HEK293 (cell line): ENCODE measurements around the gene PHPT1.
A peak's percentile ranks its signal among the peaks of the same experiment; 100 is the strongest.

Source experiments
- BCL11B ChIP-seq: fragments of 450-650 bp; formaldehyde crosslinking; IDR thresholded peaks from 2 replicates; pipeline ENCODE4 v1.5.1; 2016; ENCODE audit warnings: low read depth, missing biosample characterization, missing genetic modification characterization
- EGR2 ChIP-seq: fragments of 450-650 bp; formaldehyde crosslinking; IDR thresholded peaks from 2 replicates; pipeline ENCODE4 v1.5.1; 2016; ENCODE audit warnings: low read depth, missing biosample characterization, missing genetic modification characterization
- KLF1 ChIP-seq: fragments of 450-650 bp; formaldehyde crosslinking; IDR thresholded peaks from 2 replicates; pipeline ENCODE4 v1.5.1; 2016; ENCODE audit warnings: missing biosample characterization, missing genetic modification characterization
- KLF8 ChIP-seq: fragments of 450-650 bp; formaldehyde crosslinking; IDR thresholded peaks from 2 replicates; pipeline ENCODE4 v1.5.1; 2016; ENCODE audit warnings: missing biosample characterization, missing genetic modification characterization
- MZF1 ChIP-seq: fragments of 450-650 bp; formaldehyde crosslinking; IDR thresholded peaks from 2 replicates; pipeline ENCODE4 v1.5.1; 2017; ENCODE audit warnings: missing biosample characterization, missing genetic modification characterization, borderline replicate concordance
- SP2 ChIP-seq: fragments of 450-650 bp; formaldehyde crosslinking; IDR thresholded peaks from 2 replicates; pipeline ENCODE4 v1.5.1; 2016; ENCODE audit warnings: missing biosample characterization, missing genetic modification characterization
- SP3 ChIP-seq: fragments of 450-650 bp; formaldehyde crosslinking; IDR thresholded peaks from 2 replicates; pipeline ENCODE4 v1.5.1; 2016; ENCODE audit warnings: missing biosample characterization, missing genetic modification characterization
- SP7 ChIP-seq: fragments of 450-650 bp; formaldehyde crosslinking; IDR thresholded peaks from 2 replicates; pipeline ENCODE4 v1.5.1; 2016; ENCODE audit warnings: missing biosample characterization, missing genetic modification characterization
- ZBTB20 ChIP-seq: fragments of 450-650 bp; formaldehyde crosslinking; IDR thresholded peaks from 2 replicates; pipeline ENCODE4 v1.5.1; 2016; ENCODE audit warnings: missing biosample characterization, missing genetic modification characterization
- ZNF2 ChIP-seq: fragments of 450-650 bp; formaldehyde crosslinking; IDR thresholded peaks from 2 replicates; pipeline ENCODE4 v1.5.1; 2016; ENCODE audit warnings: missing biosample characterization, missing genetic modification characterization
- ZNF324 ChIP-seq: fragments of 450-650 bp; formaldehyde crosslinking; IDR thresholded peaks from 2 replicates; pipeline ENCODE4 v1.5.1; 2016; ENCODE audit warnings: missing biosample characterization, missing genetic modification characterization
- ZNF341 ChIP-seq: fragments of 450-650 bp; formaldehyde crosslinking; IDR thresholded peaks from 2 replicates; pipeline ENCODE4; 2016; ENCODE audit warnings: low read depth, missing biosample characterization, missing genetic modification characterization
- ZNF391 ChIP-seq: fragments of 450-650 bp; formaldehyde crosslinking; IDR thresholded peaks from 2 replicates; pipeline ENCODE4 v1.5.1; 2016; ENCODE audit warnings: low read depth, missing biosample characterization, missing genetic modification characterization, borderline replicate concordance
- ZNF394 ChIP-seq: fragments of 450-650 bp; formaldehyde crosslinking; IDR thresholded peaks from 2 replicates; pipeline ENCODE4 v1.5.1; 2016; ENCODE audit warnings: missing biosample characterization, missing genetic modification characterization, mild to moderate bottlenecking, moderate library complexity, borderline replicate concordance
- ZNF501 ChIP-seq: fragments of 450-650 bp; formaldehyde crosslinking; IDR thresholded peaks from 2 replicates; pipeline ENCODE4 v1.5.1; 2016; ENCODE audit warnings: missing biosample characterization, missing genetic modification characterization
- ZNF600 ChIP-seq: fragments of 450-650 bp; formaldehyde crosslinking; IDR thresholded peaks from 2 replicates; pipeline ENCODE4 v1.5.1; 2016; ENCODE audit warnings: missing biosample characterization, missing genetic modification characterization
- TF ChIP-seq, protein P1 (sequence below): fragments of 450-650 bp; formaldehyde crosslinking; IDR thresholded peaks from 2 replicates; pipeline ENCODE4 v1.5.1; 2016; ENCODE audit warnings: missing biosample characterization, missing genetic modification characterization
- TF ChIP-seq, protein P2 (sequence below): fragments of 450-650 bp; formaldehyde crosslinking; IDR thresholded peaks from 2 replicates; pipeline ENCODE4 v1.5.1; 2016; ENCODE audit warnings: missing biosample characterization, missing genetic modification characterization
- TF ChIP-seq, protein P3 (sequence below): fragments of 450-650 bp; formaldehyde crosslinking; IDR thresholded peaks from 2 replicates; pipeline ENCODE4 v1.5.1; 2016; ENCODE audit warnings: missing biosample characterization, missing genetic modification characterization
- TF ChIP-seq, protein P4 (sequence below): fragments of 450-650 bp; formaldehyde crosslinking; IDR thresholded peaks from 2 replicates; pipeline ENCODE4 v1.5.1; 2016; ENCODE audit warnings: missing biosample characterization, missing genetic modification characterization
- TF ChIP-seq, protein P5 (sequence below): fragments of 450-650 bp; formaldehyde crosslinking; IDR thresholded peaks from 2 replicates; pipeline ENCODE4 v1.5.1; 2016; ENCODE audit warnings: missing biosample characterization, missing genetic modification characterization

The PHPT1 gene

DNA sequence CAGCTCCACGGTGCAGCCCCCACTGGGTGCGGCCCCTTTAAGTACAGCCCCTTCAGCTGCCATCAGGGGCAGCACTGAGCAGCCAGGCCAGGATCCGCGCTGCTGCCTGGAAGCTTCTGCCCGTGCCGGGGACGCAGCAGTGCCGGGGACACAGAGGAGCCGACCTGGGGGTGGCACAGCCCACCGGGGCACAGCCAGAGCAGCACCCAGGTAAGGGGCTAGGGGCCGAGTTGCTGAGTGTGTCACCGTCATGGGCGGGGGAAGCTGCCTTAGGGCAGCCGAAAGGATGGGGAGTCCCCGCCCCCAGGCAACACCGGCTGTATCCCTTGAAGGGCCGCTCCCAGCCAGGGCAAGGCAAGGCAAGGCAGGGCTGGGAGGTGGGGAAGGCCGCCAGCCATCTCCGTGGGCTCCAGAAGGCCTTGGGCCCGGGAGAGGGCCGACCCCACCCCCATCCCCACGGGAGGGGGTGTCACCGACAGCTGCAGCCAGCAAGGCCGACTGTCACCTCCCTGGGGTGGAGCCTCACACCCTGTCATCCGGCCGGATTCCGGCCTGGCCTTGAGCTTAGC is 6.7 kb upstream of the PHPT1 start, which contains the start of gene AJM1 (continued):
- TF ChIP-seq SP7 (peak; percentile 38), MZF1 (tag by site-specific recombination) (0 out of 2 replicates have a peak, but pooled peaks have one; percentile 32), ZNF501 (tag by site-specific recombination) (peak; percentile 77; the same call in 1 of the 2 replicates), KLF1 (tag by site-specific recombination) (peak; percentile 86), ZNF2 (tag by site-specific recombination) (peak; percentile 73; the same call in 1 of the 2 replicates), EGR2 (tag by site-specific recombination) (peak; percentile 37; the same call in 1 of the 2 replicates), KLF8 (peak; percentile 90), ZNF394 (tag by site-specific recombination) (peak; percentile 65), SP2 (peak; percentile 56; the same call in 1 of the 2 replicates), ZNF324 (peak; percentile 63), BCL11B (tag by site-specific recombination) (peak; percentile 18), ZBTB20 (tag by site-specific recombination) (peak; percentile 58; the same call in 1 of the 2 replicates), ZNF391 (tag by site-specific recombination) (peak; percentile 44; the same call in 1 of the 2 replicates), ZNF600 (tag by site-specific recombination) (peak; percentile 83), ZNF341 (peak; percentile 78), SP3 (tag by site-specific recombination) (peak; percentile 36; the same call in 1 of the 2 replicates)
- TF ChIP-seq, protein P1, sequence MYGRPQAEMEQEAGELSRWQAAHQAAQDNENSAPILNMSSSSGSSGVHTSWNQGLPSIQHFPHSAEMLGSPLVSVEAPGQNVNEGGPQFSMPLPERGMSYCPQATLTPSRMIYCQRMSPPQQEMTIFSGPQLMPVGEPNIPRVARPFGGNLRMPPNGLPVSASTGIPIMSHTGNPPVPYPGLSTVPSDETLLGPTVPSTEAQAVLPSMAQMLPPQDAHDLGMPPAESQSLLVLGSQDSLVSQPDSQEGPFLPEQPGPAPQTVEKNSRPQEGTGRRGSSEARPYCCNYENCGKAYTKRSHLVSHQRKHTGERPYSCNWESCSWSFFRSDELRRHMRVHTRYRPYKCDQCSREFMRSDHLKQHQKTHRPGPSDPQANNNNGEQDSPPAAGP, result peak; percentile 72; the same call in 1 of the 2 replicates
- TF ChIP-seq, protein P2, sequence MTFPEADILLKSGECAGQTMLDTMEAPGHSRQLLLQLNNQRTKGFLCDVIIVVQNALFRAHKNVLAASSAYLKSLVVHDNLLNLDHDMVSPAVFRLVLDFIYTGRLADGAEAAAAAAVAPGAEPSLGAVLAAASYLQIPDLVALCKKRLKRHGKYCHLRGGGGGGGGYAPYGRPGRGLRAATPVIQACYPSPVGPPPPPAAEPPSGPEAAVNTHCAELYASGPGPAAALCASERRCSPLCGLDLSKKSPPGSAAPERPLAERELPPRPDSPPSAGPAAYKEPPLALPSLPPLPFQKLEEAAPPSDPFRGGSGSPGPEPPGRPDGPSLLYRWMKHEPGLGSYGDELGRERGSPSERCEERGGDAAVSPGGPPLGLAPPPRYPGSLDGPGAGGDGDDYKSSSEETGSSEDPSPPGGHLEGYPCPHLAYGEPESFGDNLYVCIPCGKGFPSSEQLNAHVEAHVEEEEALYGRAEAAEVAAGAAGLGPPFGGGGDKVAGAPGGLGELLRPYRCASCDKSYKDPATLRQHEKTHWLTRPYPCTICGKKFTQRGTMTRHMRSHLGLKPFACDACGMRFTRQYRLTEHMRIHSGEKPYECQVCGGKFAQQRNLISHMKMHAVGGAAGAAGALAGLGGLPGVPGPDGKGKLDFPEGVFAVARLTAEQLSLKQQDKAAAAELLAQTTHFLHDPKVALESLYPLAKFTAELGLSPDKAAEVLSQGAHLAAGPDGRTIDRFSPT (tag by site-specific recombination), result peak; percentile 73; the same call in 1 of the 2 replicates
- TF ChIP-seq, protein P3, sequence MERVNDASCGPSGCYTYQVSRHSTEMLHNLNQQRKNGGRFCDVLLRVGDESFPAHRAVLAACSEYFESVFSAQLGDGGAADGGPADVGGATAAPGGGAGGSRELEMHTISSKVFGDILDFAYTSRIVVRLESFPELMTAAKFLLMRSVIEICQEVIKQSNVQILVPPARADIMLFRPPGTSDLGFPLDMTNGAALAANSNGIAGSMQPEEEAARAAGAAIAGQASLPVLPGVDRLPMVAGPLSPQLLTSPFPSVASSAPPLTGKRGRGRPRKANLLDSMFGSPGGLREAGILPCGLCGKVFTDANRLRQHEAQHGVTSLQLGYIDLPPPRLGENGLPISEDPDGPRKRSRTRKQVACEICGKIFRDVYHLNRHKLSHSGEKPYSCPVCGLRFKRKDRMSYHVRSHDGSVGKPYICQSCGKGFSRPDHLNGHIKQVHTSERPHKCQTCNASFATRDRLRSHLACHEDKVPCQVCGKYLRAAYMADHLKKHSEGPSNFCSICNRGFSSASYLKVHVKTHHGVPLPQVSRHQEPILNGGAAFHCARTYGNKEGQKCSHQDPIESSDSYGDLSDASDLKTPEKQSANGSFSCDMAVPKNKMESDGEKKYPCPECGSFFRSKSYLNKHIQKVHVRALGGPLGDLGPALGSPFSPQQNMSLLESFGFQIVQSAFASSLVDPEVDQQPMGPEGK (tag by site-specific recombination), result peak; percentile 91
- TF ChIP-seq, protein P4, sequence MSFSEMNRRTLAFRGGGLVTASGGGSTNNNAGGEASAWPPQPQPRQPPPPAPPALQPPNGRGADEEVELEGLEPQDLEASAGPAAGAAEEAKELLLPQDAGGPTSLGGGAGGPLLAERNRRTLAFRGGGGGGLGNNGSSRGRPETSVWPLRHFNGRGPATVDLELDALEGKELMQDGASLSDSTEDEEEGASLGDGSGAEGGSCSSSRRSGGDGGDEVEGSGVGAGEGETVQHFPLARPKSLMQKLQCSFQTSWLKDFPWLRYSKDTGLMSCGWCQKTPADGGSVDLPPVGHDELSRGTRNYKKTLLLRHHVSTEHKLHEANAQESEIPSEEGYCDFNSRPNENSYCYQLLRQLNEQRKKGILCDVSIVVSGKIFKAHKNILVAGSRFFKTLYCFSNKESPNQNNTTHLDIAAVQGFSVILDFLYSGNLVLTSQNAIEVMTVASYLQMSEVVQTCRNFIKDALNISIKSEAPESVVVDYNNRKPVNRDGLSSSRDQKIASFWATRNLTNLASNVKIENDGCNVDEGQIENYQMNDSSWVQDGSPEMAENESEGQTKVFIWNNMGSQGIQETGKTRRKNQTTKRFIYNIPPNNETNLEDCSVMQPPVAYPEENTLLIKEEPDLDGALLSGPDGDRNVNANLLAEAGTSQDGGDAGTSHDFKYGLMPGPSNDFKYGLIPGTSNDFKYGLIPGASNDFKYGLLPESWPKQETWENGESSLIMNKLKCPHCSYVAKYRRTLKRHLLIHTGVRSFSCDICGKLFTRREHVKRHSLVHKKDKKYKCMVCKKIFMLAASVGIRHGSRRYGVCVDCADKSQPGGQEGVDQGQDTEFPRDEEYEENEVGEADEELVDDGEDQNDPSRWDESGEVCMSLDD, result 0 out of 2 replicates have a peak, but pooled peaks have one; percentile 77
- TF ChIP-seq, protein P5, sequence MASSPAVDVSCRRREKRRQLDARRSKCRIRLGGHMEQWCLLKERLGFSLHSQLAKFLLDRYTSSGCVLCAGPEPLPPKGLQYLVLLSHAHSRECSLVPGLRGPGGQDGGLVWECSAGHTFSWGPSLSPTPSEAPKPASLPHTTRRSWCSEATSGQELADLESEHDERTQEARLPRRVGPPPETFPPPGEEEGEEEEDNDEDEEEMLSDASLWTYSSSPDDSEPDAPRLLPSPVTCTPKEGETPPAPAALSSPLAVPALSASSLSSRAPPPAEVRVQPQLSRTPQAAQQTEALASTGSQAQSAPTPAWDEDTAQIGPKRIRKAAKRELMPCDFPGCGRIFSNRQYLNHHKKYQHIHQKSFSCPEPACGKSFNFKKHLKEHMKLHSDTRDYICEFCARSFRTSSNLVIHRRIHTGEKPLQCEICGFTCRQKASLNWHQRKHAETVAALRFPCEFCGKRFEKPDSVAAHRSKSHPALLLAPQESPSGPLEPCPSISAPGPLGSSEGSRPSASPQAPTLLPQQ (tag by site-specific recombination), result peak; percentile 94
